Measurements from ENCODE around the gene PRPF19.
A peak's percentile ranks its signal among the peaks of the same experiment; 100 is the strongest.

Gene PRPF19

GRCh38 chr11:60918939-60919265, 12.5 kb upstream of the PRPF19 start:
- Histone ChIP-seq H3F3A (ENCODE audit: insufficient read depth) (peaks cover 10% of the 10 kb centered on the region), H3K79me2 (ENCODE audit: insufficient read depth, low read length) (peaks cover 36% of the 10 kb centered on the region), H3K4me2 (ENCODE audit: low read depth, low read length, poor library complexity, severe bottlenecking) (no peak overlapping the region), H3K4me3 (ENCODE audit: insufficient read depth, low read length, poor library complexity, severe bottlenecking) (no peak overlapping the region), H4K20me1 (ENCODE audit: low read depth, low read length) (no peaks in the 10 kb centered on the region), H3K27me3 (ENCODE audit: low read length) (no peaks in the 10 kb centered on the region), H3K9me2 (replicated peaks; ENCODE audit: insufficient read depth, low read length) (no peaks in the 10 kb centered on the region), H3K36me3 (ENCODE audit: low read length) (peaks cover 7% of the 10 kb centered on the region; the same call in 1 of the 2 replicates), H3K9ac (ENCODE audit: low read length) (no peak overlapping the region), H3K27ac (ENCODE audit: low read depth, low read length) (0 out of 2 replicates have a peak overlapping the region, but pooled peaks have one; percentile 3), H3K9me3 (ENCODE audit: insufficient read depth, low read length) (no peaks in the 10 kb centered on the region), H2AFZ (ENCODE audit: low read depth, low read length, severe bottlenecking) (no peak overlapping the region)
- TF ChIP-seq EZH2phosphoT487 (conservative IDR thresholded peaks at IDR 0.05; ENCODE audit: low read length) (no peak), CTCF (IDR thresholded peaks at IDR 0.05; ENCODE audit: insufficient read depth, low read length, poor library complexity, severe bottlenecking) (no peak)

GRCh38 chr11:60918251-60918938, 12.0 kb upstream of the PRPF19 start:
- H3K79me2 ChIP-seq (ENCODE audit: insufficient read depth, low read length) = peaks cover 36% of the 10 kb centered on the region
- H3K4me2 ChIP-seq (ENCODE audit: low read depth, low read length, poor library complexity, severe bottlenecking) = no peak overlapping the region
- no peaks in the 10 kb centered on the region for H3K9me3 ChIP-seq (ENCODE audit: insufficient read depth, low read length)
- no peaks in the 10 kb centered on the region for H3K9me2 ChIP-seq (replicated peaks; ENCODE audit: insufficient read depth, low read length)
- no peak overlapping the region for H3K4me3 ChIP-seq (ENCODE audit: insufficient read depth, low read length, poor library complexity, severe bottlenecking)
- no peak for TF ChIP-seq EZH2phosphoT487 (conservative IDR thresholded peaks at IDR 0.05; ENCODE audit: low read length)
- no peak for TF ChIP-seq CTCF (IDR thresholded peaks at IDR 0.05; ENCODE audit: insufficient read depth, low read length, poor library complexity, severe bottlenecking)
- H3K27ac ChIP-seq (ENCODE audit: low read depth, low read length) = 0 out of 2 replicates have a peak overlapping the region, but pooled peaks have one; percentile 3
- peaks cover 10% of the 10 kb centered on the region for H3F3A ChIP-seq (ENCODE audit: insufficient read depth)
- H2AFZ ChIP-seq (ENCODE audit: low read depth, low read length, severe bottlenecking) = no peak overlapping the region
- H3K27me3 ChIP-seq (ENCODE audit: low read length) = no peaks in the 10 kb centered on the region
- H4K20me1 ChIP-seq (ENCODE audit: low read depth, low read length) = no peaks in the 10 kb centered on the region
- H3K36me3 ChIP-seq (ENCODE audit: low read length) = peaks cover 7% of the 10 kb centered on the region; the same call in 1 of the 2 replicates
- no peak overlapping the region for H3K9ac ChIP-seq (ENCODE audit: low read length)

- Histone ChIP-seq H3K9ac (ENCODE audit: low read length) (no peak overlapping the region), H3K9me2 (replicated peaks; ENCODE audit: insufficient read depth, low read length) (no peaks in the 10 kb centered on the region), H3K4me2 (ENCODE audit: low read depth, low read length, poor library complexity, severe bottlenecking) (no peak overlapping the region), H3K4me3 (ENCODE audit: insufficient read depth, low read length, poor library complexity, severe bottlenecking) (no peak overlapping the region), H4K20me1 (ENCODE audit: low read depth, low read length) (no peaks in the 10 kb centered on the region), H2AFZ (ENCODE audit: low read depth, low read length, severe bottlenecking) (no peak overlapping the region), H3K79me2 (ENCODE audit: insufficient read depth, low read length) (peaks cover 36% of the 10 kb centered on the region), H3K9me3 (ENCODE audit: insufficient read depth, low read length) (no peaks in the 10 kb centered on the region), H3F3A (ENCODE audit: insufficient read depth) (peaks cover 10% of the 10 kb centered on the region), H3K27me3 (ENCODE audit: low read length) (no peaks in the 10 kb centered on the region), H3K36me3 (ENCODE audit: low read length) (peaks cover 7% of the 10 kb centered on the region; the same call in 1 of the 2 replicates), H3K27ac (ENCODE audit: low read depth, low read length) (no peak overlapping the region)
- TF ChIP-seq CTCF (IDR thresholded peaks at IDR 0.05; ENCODE audit: insufficient read depth, low read length, poor library complexity, severe bottlenecking) = no peak
- TF ChIP-seq EZH2phosphoT487 (conservative IDR thresholded peaks at IDR 0.05; ENCODE audit: low read length) = no peak
These were observed 10.9 kb upstream of the PRPF19 start for GRCh38 chr11:60917267-60917666.

Measured in SU-DHL-6 (cell line).